ENCODE measurements around the gene PNMA8B.

The PNMA8B gene

GRCh38 chr19:46456930-46457329 is 38.7 kb downstream of the PNMA8B start:
- DNase-seq (ENCODE audit: low read depth): no peak
- no peak overlapping the region for H3K4me3 ChIP-seq (ENCODE audit: low read depth, low read length)
- no peak for TF ChIP-seq CTCF (IDR thresholded peaks at IDR 0.05; ENCODE audit: low read depth, low read length, missing control alignments)

- TF ChIP-seq CTCF (IDR thresholded peaks at IDR 0.05; ENCODE audit: low read depth, low read length, missing control alignments): no peak
- H3K4me3 ChIP-seq (ENCODE audit: low read depth, low read length): no peak overlapping the region
- DNase-seq (ENCODE audit: low read depth): no peak
These were observed 41.4 kb downstream of the PNMA8B start for GRCh38 chr19:46454244-46454643.

- DNase-seq (ENCODE audit: low read depth): no peak
- no peak for TF ChIP-seq CTCF (IDR thresholded peaks at IDR 0.05; ENCODE audit: low read depth, low read length, missing control alignments)
- H3K4me3 ChIP-seq (ENCODE audit: low read depth, low read length): no peak overlapping the region
These were observed 42.0 kb downstream of the PNMA8B start for GRCh38 chr19:46453661-46454060.

GRCh38 chr19:46452186-46452585 is 43.5 kb downstream of the PNMA8B start:
- no peak overlapping the region for H3K4me3 ChIP-seq (ENCODE audit: low read depth, low read length)
- TF ChIP-seq CTCF (IDR thresholded peaks at IDR 0.05; ENCODE audit: low read depth, low read length, missing control alignments): no peak
- no peak for DNase-seq (ENCODE audit: low read depth)

- no peak overlapping the region for H3K4me3 ChIP-seq (ENCODE audit: low read depth, low read length)
- TF ChIP-seq CTCF (IDR thresholded peaks at IDR 0.05; ENCODE audit: low read depth, low read length, missing control alignments): no peak
- DNase-seq (ENCODE audit: low read depth): no peak
These were observed 44.3 kb downstream of the PNMA8B start for GRCh38 chr19:46451352-46451751.

GRCh38 chr19:46450737-46451136 is 44.9 kb downstream of the PNMA8B start:
- no peak overlapping the region for H3K4me3 ChIP-seq (ENCODE audit: low read depth, low read length)
- no peak for DNase-seq (ENCODE audit: low read depth)
- no peak for TF ChIP-seq CTCF (IDR thresholded peaks at IDR 0.05; ENCODE audit: low read depth, low read length, missing control alignments)

- no peak for TF ChIP-seq CTCF (IDR thresholded peaks at IDR 0.05; ENCODE audit: low read depth, low read length, missing control alignments)
- no peak for DNase-seq (ENCODE audit: low read depth)
- no peak overlapping the region for H3K4me3 ChIP-seq (ENCODE audit: low read depth, low read length)
These were observed 46.4 kb downstream of the PNMA8B start for GRCh38 chr19:46449228-46449627.
